ENCODE results near the gene GINS1.

Gene GINS1

DNA sequence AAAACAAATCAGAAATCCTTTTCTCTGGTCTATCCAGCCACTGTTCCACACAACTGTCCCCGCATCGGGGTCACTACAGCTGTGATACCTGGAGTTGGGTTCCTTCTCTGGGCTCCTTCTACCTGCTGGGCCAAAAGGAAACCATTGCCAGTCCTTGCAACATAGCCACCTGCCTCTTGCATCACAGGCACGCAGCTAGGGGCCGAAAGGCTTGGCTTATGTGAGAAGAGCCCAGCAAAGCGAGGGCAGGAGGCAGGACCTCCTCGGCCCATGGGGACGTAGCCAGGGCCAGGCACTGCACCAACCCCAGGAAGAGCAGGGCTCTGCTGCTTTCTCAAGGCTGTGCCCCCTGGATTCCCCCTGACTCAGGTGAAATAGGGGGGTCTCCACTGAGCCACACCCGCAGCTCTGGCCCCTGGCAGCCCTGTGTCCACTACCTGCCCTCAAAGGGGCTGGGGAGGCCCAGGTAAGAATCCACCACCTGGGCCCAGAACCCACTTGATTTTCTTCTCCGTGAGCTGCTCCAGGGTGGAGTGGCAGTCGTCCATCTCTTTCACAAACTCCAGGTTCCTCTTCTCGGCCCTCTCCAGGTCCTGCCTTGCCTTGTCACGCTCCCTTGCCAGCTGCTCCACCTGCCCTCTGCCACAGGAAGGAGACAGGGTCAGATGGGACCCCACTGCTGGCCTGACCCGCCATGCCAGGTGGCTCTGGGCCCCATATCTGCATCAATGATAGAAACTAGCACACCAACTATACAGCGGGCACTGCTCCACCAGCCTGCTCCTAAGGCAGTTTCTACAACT lies 88.9 kb downstream of the GINS1 start:
- no peak for DNase-seq

DNA sequence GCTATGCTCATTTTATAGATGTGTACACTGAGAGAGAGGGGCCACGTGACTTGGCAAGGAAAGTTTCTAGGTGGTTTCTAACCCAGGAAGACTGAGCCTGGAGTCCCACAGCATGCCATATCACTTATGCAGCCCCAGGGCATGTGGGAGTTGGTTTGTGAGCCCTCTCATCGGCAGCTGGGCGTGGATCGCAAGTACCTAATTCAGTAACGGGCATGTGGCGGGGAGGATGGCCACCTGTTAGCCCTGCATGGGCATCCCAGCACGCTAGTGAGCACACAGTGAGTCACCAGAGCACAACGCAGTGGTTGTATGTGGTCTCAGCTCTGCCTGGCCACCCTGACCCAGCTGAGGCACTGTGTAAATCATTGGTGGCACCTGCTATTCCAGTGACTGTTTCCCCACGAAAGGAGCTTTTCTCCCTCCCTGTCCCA lies 89.5 kb downstream of the GINS1 start:
- no peak for DNase-seq

GRCh38 chr20:25497586-25498279 lies 90.3 kb downstream of the GINS1 start:
- DNase-seq: no peak

Data from amniotic stem cell (primary cell).